AG09309 (cell line): Measurements from ENCODE around the gene KCTD18.

ENCODE experiments used
- DNase-seq: peaks from one replicate; pipeline ENCODE4 v3.0.0-alpha.2; 2010; ENCODE audit warnings: low read depth
- H3K4me3 ChIP-seq: 2 replicates; pipeline ENCODE4 v1.5.1; 2011; ENCODE audit warnings: mild to moderate bottlenecking, low read depth, low read length, moderate library complexity; ENCODE audit not compliant: control insufficient read depth
- CTCF ChIP-seq: IDR thresholded peaks from 2 replicates; pipeline ENCODE4 v1.5.1; 2011; ENCODE audit warnings: mild to moderate bottlenecking, low read depth, low read length, inconsistent platforms; ENCODE audit not compliant: insufficient read depth, control insufficient read depth; ENCODE audit errors: missing control alignments

Gene KCTD18

GRCh38 chr2:200509235-200509611, 645 bp downstream of the KCTD18 start:
- DNase-seq: no peak
- no peak for TF ChIP-seq CTCF
- peak overlapping the region; percentile 83 for H3K4me3 ChIP-seq

- no peak for TF ChIP-seq CTCF
- no peak overlapping the region for H3K4me3 ChIP-seq
- DNase-seq: no peak
These were observed 2.7 kb downstream of the KCTD18 start for GRCh38 chr2:200507179-200507578.

- TF ChIP-seq CTCF: no peak
- H3K4me3 ChIP-seq: no peak overlapping the region
- no peak for DNase-seq
These were observed 3.2 kb downstream of the KCTD18 start for GRCh38 chr2:200506679-200507078.

GRCh38 chr2:200502196-200502595, 7.7 kb downstream of the KCTD18 start:
- H3K4me3 ChIP-seq: no peak overlapping the region
- TF ChIP-seq CTCF: no peak
- no peak for DNase-seq

GRCh38 chr2:200498402-200499162, 11.3 kb downstream of the KCTD18 start:
- no peak overlapping the region for H3K4me3 ChIP-seq
- DNase-seq: no peak
- TF ChIP-seq CTCF: no peak

- no peak for DNase-seq
- H3K4me3 ChIP-seq: no peak overlapping the region
- TF ChIP-seq CTCF: no peak
These were observed 13.2 kb downstream of the KCTD18 start for GRCh38 chr2:200496696-200497095.
